GM12874 (cell line): Measurements from ENCODE around the gene GNAO1.

ENCODE experiments used
- TF ChIP-seq, protein P1 (sequence below): IDR thresholded peaks from 2 replicates; pipeline ENCODE4 v1.5.1; 2011; ENCODE audit warnings: low read depth, mild to moderate bottlenecking, control low read depth, low read length, moderate library complexity; ENCODE audit not compliant: insufficient read depth

The GNAO1 gene

DNA sequence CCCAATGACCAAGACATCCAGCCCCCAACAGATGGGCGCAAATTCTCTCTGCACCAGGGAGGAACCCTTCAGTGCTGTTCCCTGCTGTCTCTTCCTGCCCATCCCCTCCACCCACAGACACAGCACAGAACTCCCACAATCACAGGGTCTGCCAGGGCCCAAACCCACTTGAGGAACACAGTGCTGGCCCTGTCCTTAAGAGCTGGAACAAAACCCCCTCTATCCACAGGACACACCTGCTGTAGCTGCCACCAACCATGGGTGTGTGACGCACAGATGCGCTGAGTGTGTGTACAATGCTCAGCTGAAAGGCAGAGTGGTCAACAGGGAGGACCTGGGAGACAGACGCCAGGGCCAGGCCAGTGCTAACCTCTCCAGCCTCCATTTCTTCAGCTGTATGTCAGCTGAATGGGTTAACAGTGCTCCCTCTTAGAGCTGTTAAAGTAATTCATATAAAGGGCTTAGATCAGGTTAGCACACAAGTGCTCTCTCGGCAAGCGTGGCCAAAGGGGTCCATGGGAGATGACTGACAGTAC, 172.0 kb downstream of the GNAO1 start:
- TF ChIP-seq, protein P1, sequence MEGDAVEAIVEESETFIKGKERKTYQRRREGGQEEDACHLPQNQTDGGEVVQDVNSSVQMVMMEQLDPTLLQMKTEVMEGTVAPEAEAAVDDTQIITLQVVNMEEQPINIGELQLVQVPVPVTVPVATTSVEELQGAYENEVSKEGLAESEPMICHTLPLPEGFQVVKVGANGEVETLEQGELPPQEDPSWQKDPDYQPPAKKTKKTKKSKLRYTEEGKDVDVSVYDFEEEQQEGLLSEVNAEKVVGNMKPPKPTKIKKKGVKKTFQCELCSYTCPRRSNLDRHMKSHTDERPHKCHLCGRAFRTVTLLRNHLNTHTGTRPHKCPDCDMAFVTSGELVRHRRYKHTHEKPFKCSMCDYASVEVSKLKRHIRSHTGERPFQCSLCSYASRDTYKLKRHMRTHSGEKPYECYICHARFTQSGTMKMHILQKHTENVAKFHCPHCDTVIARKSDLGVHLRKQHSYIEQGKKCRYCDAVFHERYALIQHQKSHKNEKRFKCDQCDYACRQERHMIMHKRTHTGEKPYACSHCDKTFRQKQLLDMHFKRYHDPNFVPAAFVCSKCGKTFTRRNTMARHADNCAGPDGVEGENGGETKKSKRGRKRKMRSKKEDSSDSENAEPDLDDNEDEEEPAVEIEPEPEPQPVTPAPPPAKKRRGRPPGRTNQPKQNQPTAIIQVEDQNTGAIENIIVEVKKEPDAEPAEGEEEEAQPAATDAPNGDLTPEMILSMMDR = no peak

DNA sequence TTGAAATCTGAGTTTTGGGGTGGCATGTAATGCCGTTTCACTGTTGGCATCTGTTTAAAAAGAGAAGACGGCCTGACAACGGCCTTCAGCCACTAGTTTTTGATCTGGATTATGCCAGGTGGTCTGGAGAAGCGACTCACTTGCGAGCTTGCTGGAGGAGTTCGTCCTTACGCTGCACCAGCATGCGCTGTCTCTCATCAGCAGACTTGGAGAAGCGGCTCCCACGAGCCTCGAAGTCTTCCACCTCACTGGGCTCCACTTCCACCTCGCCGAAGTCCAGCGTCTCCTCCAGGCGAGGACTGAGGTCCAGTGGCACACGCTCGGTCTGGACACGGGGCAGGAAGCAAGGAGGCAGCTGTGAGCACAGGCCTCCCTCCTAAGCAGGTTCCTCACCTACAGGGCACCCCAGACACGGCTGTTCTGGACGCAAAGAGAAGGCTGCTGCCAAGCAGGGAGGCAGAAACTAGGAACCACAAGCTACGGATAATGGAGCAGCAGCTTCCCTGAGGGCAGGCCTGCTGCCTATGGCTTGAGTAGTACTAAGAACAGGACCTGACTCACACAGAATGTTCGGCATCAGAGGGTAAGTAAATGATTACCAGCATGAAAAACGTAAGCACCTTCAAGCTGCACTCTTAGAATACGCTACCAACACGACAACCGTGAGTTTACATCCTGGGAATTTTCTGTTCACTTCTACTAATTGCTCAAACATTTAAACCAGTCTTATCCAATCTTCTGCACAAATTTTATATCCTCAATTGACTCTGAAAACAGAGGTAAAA, 172.7 kb downstream of the GNAO1 start:
- TF ChIP-seq, protein P1 = no peak

DNA sequence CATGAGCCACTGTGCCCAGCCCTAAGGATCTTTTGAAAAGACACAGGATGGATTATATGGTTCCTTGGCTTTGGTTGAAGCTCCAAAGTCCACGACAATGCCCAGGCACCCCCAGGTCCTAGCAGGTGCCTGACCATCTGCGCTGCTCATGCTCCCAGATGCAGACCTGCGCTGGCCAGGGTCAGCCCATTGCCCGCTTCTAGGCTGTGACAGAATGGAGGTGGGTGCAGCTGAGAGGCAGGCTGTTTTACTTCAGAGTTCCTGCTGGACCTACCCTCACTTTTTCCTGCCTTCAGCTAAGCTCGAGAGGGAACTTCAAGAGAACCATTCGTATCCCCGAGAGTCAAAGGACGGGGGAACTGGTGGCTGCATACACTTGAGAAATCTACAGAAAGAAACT, 173.6 kb downstream of the GNAO1 start:
- TF ChIP-seq, protein P1 = no peak

DNA sequence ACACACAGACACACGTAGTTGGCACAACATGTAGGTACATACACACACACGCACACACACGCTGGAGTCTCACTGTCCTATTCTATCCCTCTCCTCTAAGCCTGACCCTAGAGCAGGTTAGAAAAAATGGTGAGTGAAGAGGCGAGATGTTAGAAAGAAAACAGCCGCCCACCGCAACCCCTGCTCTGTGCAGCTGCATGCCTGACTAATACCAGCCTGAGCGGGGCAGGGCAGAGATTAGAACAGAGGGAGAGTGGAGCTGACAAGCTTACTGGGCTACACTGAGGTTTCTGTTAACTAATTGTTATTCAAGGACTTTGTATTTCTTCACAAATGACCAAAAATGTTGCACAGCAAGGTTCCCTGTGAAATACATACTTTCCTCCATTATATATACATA, 174.3 kb downstream of the GNAO1 start:
- TF ChIP-seq, protein P1 = no peak

DNA sequence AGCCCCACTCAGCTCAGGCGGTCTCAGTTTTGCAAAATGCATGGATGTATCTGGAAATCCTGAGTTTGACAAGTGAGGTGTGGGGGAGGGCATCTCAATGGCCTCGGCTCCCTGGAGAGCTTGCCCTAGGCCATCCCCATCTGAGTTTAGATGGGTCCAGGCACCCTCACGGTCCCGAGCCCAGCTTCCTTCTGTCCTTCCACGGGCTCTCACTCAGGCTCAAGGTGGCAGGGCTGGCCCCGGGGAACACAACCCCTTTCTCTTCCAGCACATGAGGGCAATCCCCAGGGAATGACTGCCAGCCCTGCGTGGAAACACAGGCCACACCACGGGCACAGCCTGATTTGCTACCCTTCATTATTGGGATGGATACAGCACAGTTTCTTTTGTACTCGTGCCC, 175.7 kb downstream of the GNAO1 start:
- TF ChIP-seq, protein P1 = no peak

DNA sequence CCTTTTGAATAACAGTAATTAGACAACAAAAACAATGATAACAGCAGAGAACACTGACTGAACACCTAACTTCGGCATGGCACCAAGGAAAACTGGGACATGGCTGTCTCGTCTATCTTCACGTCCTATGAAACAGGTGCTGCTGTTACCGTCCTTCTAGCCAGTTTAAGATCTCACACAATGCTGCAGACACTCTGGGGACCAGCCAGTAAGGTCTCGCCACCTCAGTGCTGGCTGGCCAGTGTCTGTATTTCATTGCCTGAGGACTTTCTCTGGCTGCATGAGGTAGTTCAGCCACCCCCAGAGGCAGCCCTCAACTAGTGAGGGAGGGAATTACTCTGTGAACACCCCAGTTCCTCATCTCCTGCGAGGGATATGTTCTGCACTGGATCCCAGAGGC, 176.5 kb downstream of the GNAO1 start:
- TF ChIP-seq, protein P1 = no peak

DNA sequence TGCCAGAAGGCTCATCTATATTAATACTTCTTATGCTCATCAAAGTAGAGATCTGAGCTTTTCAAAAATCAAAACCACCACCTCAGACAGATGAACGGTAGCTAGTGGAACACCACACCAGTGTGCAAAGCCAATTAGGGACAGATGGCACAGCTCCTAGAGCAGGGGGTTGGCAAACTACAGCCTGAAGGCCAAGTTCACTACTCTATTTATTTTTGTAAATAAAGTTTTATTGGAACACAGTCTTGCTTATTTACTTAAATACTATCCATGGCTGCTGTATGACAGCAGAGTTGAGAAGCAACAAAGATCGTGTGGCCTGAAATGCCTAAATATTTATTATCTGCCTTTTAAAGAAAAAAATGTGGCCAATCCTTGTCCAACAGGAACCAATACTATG, 177.3 kb downstream of the GNAO1 start:
- TF ChIP-seq, protein P1 = no peak
